HUES64 (cell line): ENCODE results near the gene NPFF.

Experiments used
- H3K27ac ChIP-seq: 2 replicates; pipeline ENCODE4 v1.7.0; 2013; ENCODE audit warnings: low read depth, low read length, inconsistent platforms
- H3K27me3 ChIP-seq: 2 replicates; pipeline ENCODE4 v1.6.1; 2013; ENCODE audit warnings: mild to moderate bottlenecking, low read length; ENCODE audit not compliant: insufficient read depth
- H3K36me3 ChIP-seq: 2 replicates; pipeline ENCODE4 v1.6.1; 2013; ENCODE audit warnings: mild to moderate bottlenecking, low read length; ENCODE audit not compliant: insufficient read depth
- H3K4me1 ChIP-seq: 2 replicates; pipeline ENCODE4 v1.6.1; 2013; ENCODE audit warnings: mild to moderate bottlenecking, low read length, moderate library complexity; ENCODE audit not compliant: insufficient read depth
- H3K4me3 ChIP-seq: 2 replicates; pipeline ENCODE4 v1.5.1; 2013; ENCODE audit warnings: mild to moderate bottlenecking, low read length, moderate library complexity
- H3K9ac ChIP-seq: 2 replicates; pipeline ENCODE4 v1.6.1; 2013; ENCODE audit warnings: mild to moderate bottlenecking, low read depth, low read length
- H3K9me3 ChIP-seq: 2 replicates; pipeline ENCODE4 v1.6.1; 2013; ENCODE audit warnings: low read depth, low read length; ENCODE audit not compliant: insufficient read depth
- WGBS: fragments of 150-250, 120-280 bp; methylation state at CpG from one replicate; pipeline ENCODE4 v1.1.7; 2013; ENCODE audit warnings: missing lambda C conversion rate; 5-methylcytosine and 5-hydroxymethylcytosine counted together

Gene NPFF

GRCh38 chr12:53532524-53533445 lies 25.5 kb upstream of the NPFF start:
- Histone ChIP-seq H3K4me3 (no peak overlapping the region), H3K27ac (no peak overlapping the region), H3K9ac (no peak overlapping the region), H3K36me3 (peaks cover 66% of the 10 kb centered on the region), H3K4me1 (no peaks in the 10 kb centered on the region), H3K27me3 (no peaks in the 10 kb centered on the region), H3K9me3 (no peaks in the 10 kb centered on the region)
- 96% methylated on average over 7 of the region's 7 CpGs for WGBS

- H3K27me3 ChIP-seq = no peaks in the 10 kb centered on the region
- H3K9ac ChIP-seq = no peak overlapping the region
- H3K36me3 ChIP-seq = peaks cover 65% of the 10 kb centered on the region
- H3K4me1 ChIP-seq = no peaks in the 10 kb centered on the region
- no peak overlapping the region for H3K4me3 ChIP-seq
- no peak overlapping the region for H3K27ac ChIP-seq
- H3K9me3 ChIP-seq = no peaks in the 10 kb centered on the region
- WGBS = 90% methylated on average over 3 of the region's 3 CpGs
Observed at GRCh38 chr12:53532021-53532420, 24.7 kb upstream of the NPFF start.

- Histone ChIP-seq H3K9me3 (no peaks in the 10 kb centered on the region), H3K4me3 (no peak overlapping the region), H3K27me3 (no peaks in the 10 kb centered on the region), H3K27ac (no peak overlapping the region), H3K9ac (no peak overlapping the region), H3K36me3 (peaks cover 58% of the 10 kb centered on the region), H3K4me1 (no peaks in the 10 kb centered on the region)
- WGBS = 95% methylated on average over 4 of the region's 4 CpGs
Observed at GRCh38 chr12:53530920-53531319, 23.6 kb upstream of the NPFF start.

- Histone ChIP-seq H3K4me3 (no peak overlapping the region), H3K27me3 (no peaks in the 10 kb centered on the region), H3K9me3 (no peaks in the 10 kb centered on the region), H3K4me1 (no peaks in the 10 kb centered on the region), H3K9ac (no peak overlapping the region), H3K27ac (no peak overlapping the region), H3K36me3 (peaks cover 56% of the 10 kb centered on the region)
- over 99% methylated on average over 2 of the region's 2 CpGs for WGBS
Observed at GRCh38 chr12:53530061-53530460, 22.8 kb upstream of the NPFF start.

- 98% methylated on average over 13 of the region's 13 CpGs for WGBS
- Histone ChIP-seq H3K9ac (no peak overlapping the region), H3K9me3 (no peaks in the 10 kb centered on the region), H3K27ac (no peak overlapping the region), H3K36me3 (peaks cover 60% of the 10 kb centered on the region), H3K4me1 (no peaks in the 10 kb centered on the region), H3K27me3 (no peaks in the 10 kb centered on the region), H3K4me3 (no peak overlapping the region)
Observed at GRCh38 chr12:53524476-53524875, 17.2 kb upstream of the NPFF start.

GRCh38 chr12:53523131-53523530 lies 15.8 kb upstream of the NPFF start:
- Histone ChIP-seq H3K9me3 (no peaks in the 10 kb centered on the region), H3K4me1 (no peaks in the 10 kb centered on the region), H3K9ac (no peak overlapping the region), H3K36me3 (peaks cover 70% of the 10 kb centered on the region), H3K27ac (no peak overlapping the region), H3K27me3 (no peaks in the 10 kb centered on the region), H3K4me3 (no peak overlapping the region)
- 94% methylated on average over 3 of the region's 3 CpGs for WGBS

- Histone ChIP-seq H3K4me1 (no peaks in the 10 kb centered on the region), H3K4me3 (no peak overlapping the region), H3K9ac (no peak overlapping the region), H3K36me3 (peaks cover 75% of the 10 kb centered on the region), H3K27ac (no peak overlapping the region), H3K9me3 (no peaks in the 10 kb centered on the region), H3K27me3 (no peaks in the 10 kb centered on the region)
- 96% methylated on average over 5 of the region's 5 CpGs for WGBS
Observed at GRCh38 chr12:53518381-53518780, 11.1 kb upstream of the NPFF start.

- Histone ChIP-seq H3K36me3 (peaks cover 76% of the 10 kb centered on the region), H3K9ac (no peak overlapping the region), H3K27me3 (no peaks in the 10 kb centered on the region), H3K4me3 (no peak overlapping the region), H3K9me3 (no peaks in the 10 kb centered on the region), H3K4me1 (no peaks in the 10 kb centered on the region), H3K27ac (no peak overlapping the region)
- WGBS = 91% methylated on average over 13 of the region's 13 CpGs
Observed at GRCh38 chr12:53516758-53517455, 9.6 kb upstream of the NPFF start.

- H3K9me3 ChIP-seq = no peaks in the 10 kb centered on the region
- H3K9ac ChIP-seq = no peak overlapping the region
- H3K4me3 ChIP-seq = no peak overlapping the region
- 85% methylated on average over 2 of the region's 2 CpGs for WGBS
- H3K36me3 ChIP-seq = peaks cover 71% of the 10 kb centered on the region
- H3K27ac ChIP-seq = no peak overlapping the region
- no peaks in the 10 kb centered on the region for H3K27me3 ChIP-seq
- no peaks in the 10 kb centered on the region for H3K4me1 ChIP-seq
Observed at GRCh38 chr12:53515291-53515680, 8.0 kb upstream of the NPFF start.

GRCh38 chr12:53514628-53515290 lies 7.5 kb upstream of the NPFF start:
- 92% methylated on average over 4 of the region's 6 CpGs for WGBS
- Histone ChIP-seq H3K9ac (no peak overlapping the region), H3K4me3 (no peak overlapping the region), H3K36me3 (peaks cover 66% of the 10 kb centered on the region), H3K27me3 (no peaks in the 10 kb centered on the region), H3K9me3 (no peaks in the 10 kb centered on the region), H3K4me1 (no peaks in the 10 kb centered on the region), H3K27ac (no peak overlapping the region)
